GM12892 (cell line): ENCODE results near the gene GPC4.

ENCODE experiments used
- POLR2A ChIP-seq: IDR thresholded peaks from 2 replicates; pipeline ENCODE4 v1.6.1; 2011; ENCODE audit warnings: low read depth, low read length, control low read depth
- POLR2AphosphoS5 ChIP-seq: IDR thresholded peaks from 2 replicates; pipeline ENCODE4 v1.6.1; 2011; ENCODE audit warnings: low read depth, low read length, control low read depth

DNA sequence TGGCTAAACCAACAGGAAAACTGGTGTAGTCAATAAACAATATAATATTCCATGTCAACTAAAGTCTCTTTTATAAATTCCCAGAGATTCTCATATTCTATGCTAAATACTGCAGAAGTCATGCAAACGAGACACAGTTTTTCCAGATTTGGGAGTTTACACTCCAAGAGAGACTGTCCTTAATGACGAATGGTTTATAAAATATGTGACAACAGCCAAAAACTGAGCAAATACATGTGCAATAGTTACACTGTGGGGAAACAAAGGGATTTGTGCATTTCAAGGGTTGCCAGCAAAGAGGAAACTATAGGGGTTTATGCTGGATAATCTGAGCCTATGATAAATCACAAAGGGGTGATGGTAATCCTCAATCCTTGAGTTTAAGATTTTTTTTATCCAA lies 75.7 kb downstream of the GPC4 start:
- TF ChIP-seq POLR2A, result no peak
- no peak for TF ChIP-seq POLR2AphosphoS5
